Progenitor cell of endocrine pancreas (in vitro differentiated cells): ENCODE data around the gene TWSG1. TPM values are rescaled to one million over a fixed set of nuclear protein-coding genes. Genes with fewer than 3 reads are reported as not detected.
"Not testable (repeated sequence)": the region's sequence is repeated elsewhere in the genome, so short reads cannot be mapped to it uniquely, and the experiment has no call there.

Experiments used
- DNase-seq: peaks from one replicate; pipeline ENCODE4 v3.0.0; 2021; ENCODE audit warnings: low spot score; ENCODE audit not compliant: unreplicated experiment
- H3K27ac Mint-ChIP-seq: 2 replicates; pipeline ENCODE4 v1.8.0; 2021; ENCODE audit warnings: mild to moderate bottlenecking, moderate library complexity, mixed read lengths
- H3K27me3 Mint-ChIP-seq: 2 replicates; pipeline ENCODE4 v1.8.0; 2021; ENCODE audit warnings: mixed read lengths
- H3K36me3 Mint-ChIP-seq: 2 replicates; pipeline ENCODE4 v1.8.0; 2022; ENCODE audit warnings: mixed read lengths; ENCODE audit not compliant: insufficient read depth
- H3K4me1 Mint-ChIP-seq: 2 replicates; pipeline ENCODE4 v1.8.0; 2021; ENCODE audit warnings: low read depth, mixed read lengths
- H3K4me3 Mint-ChIP-seq: 2 replicates; pipeline ENCODE4 v1.8.0; 2021; ENCODE audit warnings: low read depth, mild to moderate bottlenecking, moderate library complexity, mixed read lengths
- H3K9me3 Mint-ChIP-seq: 2 replicates; pipeline ENCODE4 v1.8.0; 2021; ENCODE audit warnings: low read depth, mixed read lengths
- total RNA-seq: library from RNA; stranded (reverse); gene quantifications from 2 replicates; pipeline ENCODE4 v1.2.1, GENCODE V29; 2021
- TF ChIP-seq, protein P1 (sequence below): fragments of 200-600 bp; sonication (generic); IDR thresholded peaks from one replicate; pipeline ENCODE4 v1.5.0; 2021; ENCODE audit warnings: antibody characterized with exemption, mild to moderate bottlenecking; ENCODE audit not compliant: unreplicated experiment

The TWSG1 gene
- total RNA-seq, 1 donor from 2014 or later = 38.1 TPM

DNA sequence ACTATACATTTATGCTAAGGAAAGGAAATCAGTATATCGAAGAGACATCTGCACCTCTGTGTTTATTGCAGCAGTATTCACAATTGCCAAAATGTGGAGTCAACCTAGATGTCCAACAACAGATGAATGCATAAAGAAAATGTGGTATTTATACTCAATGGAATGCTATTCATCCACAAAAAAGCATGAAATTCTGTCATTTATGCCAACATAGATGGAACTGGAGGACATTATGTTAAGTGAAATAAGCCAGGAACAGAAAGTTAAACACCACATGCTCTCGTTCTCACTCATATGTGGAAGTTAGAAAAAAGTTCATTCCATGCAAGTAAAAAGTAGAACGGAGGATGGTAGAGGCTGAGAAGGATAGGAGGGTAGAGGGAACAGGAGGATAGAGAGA, 59.5 kb downstream of the TWSG1 start:
- peaks cover 8% of the 10 kb centered on the region for H3K9me3 Mint-ChIP-seq
- no peaks in the 10 kb centered on the region for H3K27me3 Mint-ChIP-seq
- DNase-seq = no peak
- no peak overlapping the region for H3K27ac Mint-ChIP-seq
- TF ChIP-seq, protein P1, sequence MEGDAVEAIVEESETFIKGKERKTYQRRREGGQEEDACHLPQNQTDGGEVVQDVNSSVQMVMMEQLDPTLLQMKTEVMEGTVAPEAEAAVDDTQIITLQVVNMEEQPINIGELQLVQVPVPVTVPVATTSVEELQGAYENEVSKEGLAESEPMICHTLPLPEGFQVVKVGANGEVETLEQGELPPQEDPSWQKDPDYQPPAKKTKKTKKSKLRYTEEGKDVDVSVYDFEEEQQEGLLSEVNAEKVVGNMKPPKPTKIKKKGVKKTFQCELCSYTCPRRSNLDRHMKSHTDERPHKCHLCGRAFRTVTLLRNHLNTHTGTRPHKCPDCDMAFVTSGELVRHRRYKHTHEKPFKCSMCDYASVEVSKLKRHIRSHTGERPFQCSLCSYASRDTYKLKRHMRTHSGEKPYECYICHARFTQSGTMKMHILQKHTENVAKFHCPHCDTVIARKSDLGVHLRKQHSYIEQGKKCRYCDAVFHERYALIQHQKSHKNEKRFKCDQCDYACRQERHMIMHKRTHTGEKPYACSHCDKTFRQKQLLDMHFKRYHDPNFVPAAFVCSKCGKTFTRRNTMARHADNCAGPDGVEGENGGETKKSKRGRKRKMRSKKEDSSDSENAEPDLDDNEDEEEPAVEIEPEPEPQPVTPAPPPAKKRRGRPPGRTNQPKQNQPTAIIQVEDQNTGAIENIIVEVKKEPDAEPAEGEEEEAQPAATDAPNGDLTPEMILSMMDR = no peak
- H3K4me1 Mint-ChIP-seq = no peaks in the 10 kb centered on the region
- H3K4me3 Mint-ChIP-seq = no peak overlapping the region
- H3K36me3 Mint-ChIP-seq = peaks cover 40% of the 10 kb centered on the region

GRCh38 chr18:9400197-9400596, 65.6 kb downstream of the TWSG1 start:
- no peak for DNase-seq
- no peaks in the 10 kb centered on the region for H3K9me3 Mint-ChIP-seq
- H3K36me3 Mint-ChIP-seq = peaks cover 15% of the 10 kb centered on the region
- no peak overlapping the region for H3K4me3 Mint-ChIP-seq
- no peak overlapping the region for H3K27ac Mint-ChIP-seq
- TF ChIP-seq, protein P1 = no peak
- H3K27me3 Mint-ChIP-seq = no peaks in the 10 kb centered on the region
- H3K4me1 Mint-ChIP-seq = no peaks in the 10 kb centered on the region

GRCh38 chr18:9401176-9401575, 66.6 kb downstream of the TWSG1 start:
- Mint-ChIP-seq H3K4me3 (no peak overlapping the region), H3K36me3 (peaks cover 13% of the 10 kb centered on the region), H3K27me3 (no peaks in the 10 kb centered on the region), H3K4me1 (no peaks in the 10 kb centered on the region), H3K9me3 (no peaks in the 10 kb centered on the region), H3K27ac (no peak overlapping the region)
- TF ChIP-seq, protein P1 = no peak
- no peak for DNase-seq

DNA sequence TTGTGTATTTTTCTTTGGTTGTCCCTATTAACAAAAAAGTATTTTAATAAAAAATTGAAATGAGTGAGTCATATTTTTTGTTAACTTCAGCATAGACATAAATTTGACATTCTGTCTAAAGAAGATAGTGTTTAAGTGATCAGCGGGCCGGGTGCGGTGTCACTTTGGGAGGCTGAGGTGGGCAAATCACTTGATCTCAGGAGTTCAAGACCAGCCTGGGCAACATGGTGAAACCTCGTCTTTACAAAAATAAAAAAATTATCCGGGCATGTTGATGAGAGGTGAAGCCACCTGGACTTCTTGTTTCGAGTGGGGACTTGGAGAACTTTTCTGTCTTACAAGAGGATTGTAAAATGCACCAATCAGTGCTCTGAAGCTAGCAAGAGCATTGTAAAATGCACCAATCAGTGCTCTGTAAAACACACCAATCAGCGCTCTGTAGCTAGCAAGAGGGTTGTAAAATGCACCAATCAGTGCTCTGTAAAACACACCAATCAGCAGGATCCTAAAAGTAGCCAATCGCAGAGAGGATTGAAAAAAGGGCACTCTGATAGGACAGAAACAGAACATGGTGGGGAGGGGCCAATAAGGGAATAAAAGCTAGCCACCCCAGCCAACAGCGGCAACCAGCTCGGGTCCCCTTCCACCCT, 67.9 kb downstream of the TWSG1 start:
- DNase-seq, H3K27me3 Mint-ChIP-seq: not testable (repeated sequence)

GRCh38 chr18:9403795-9404564, 69.4 kb downstream of the TWSG1 start:
- H3K4me3 Mint-ChIP-seq = no peak overlapping the region
- DNase-seq = no peak
- no peaks in the 10 kb centered on the region for H3K4me1 Mint-ChIP-seq
- H3K27ac Mint-ChIP-seq = no peak overlapping the region
- TF ChIP-seq, protein P1 = no peak
- no peaks in the 10 kb centered on the region for H3K9me3 Mint-ChIP-seq
- no peaks in the 10 kb centered on the region for H3K27me3 Mint-ChIP-seq
- peaks cover 9% of the 10 kb centered on the region for H3K36me3 Mint-ChIP-seq

More for the DNA sequence above, 67.9 kb downstream of the TWSG1 start:
- H3K27ac Mint-ChIP-seq, H3K4me3 Mint-ChIP-seq, H3K4me1 Mint-ChIP-seq, H3K36me3 Mint-ChIP-seq, H3K9me3 Mint-ChIP-seq: not testable (repeated sequence)
